A673 (cell line): Measurements from ENCODE around the gene PECR. TPM values are rescaled to one million over a fixed set of nuclear protein-coding genes. Genes with fewer than 3 reads are reported as not detected.

Source experiments
- total RNA-seq: library from RNA; stranded (reverse); gene quantifications from 2 replicates; pipeline ENCODE4 v1.2.3, GENCODE V29; 2021

Gene PECR
- total RNA-seq, 1 experiment from 2014 or later: 19.7 TPM

Other genes with a start within 250 kb of the PECR start
- gene MREG, start 68.3 kb downstream of the PECR start, total RNA-seq: 14.9 and 15.9 TPM in 2 replicates
- 1.1 and 1.7 TPM in 2 replicates for gene TMEM169, start 110 bp upstream of the PECR start, total RNA-seq
- gene XRCC5, start 27.5 kb upstream of the PECR start, total RNA-seq: 508 and 534 TPM in 2 replicates